GM18505 (cell line): ENCODE data around the gene PPP1R9A.

Experiments used
- ATAC-seq: cut with Tn5 transposase; IDR thresholded peaks from one replicate; pipeline ENCODE4 v1.9.1; 2021; ENCODE audit not compliant: unreplicated experiment
- POLR2A ChIP-seq: IDR thresholded peaks from 4 replicates; pipeline ENCODE4 v1.6.1; 2011; ENCODE audit warnings: borderline replicate concordance; ENCODE audit not compliant: insufficient read depth, insufficient read length; ENCODE audit errors: extremely low read depth

Gene PPP1R9A

DNA sequence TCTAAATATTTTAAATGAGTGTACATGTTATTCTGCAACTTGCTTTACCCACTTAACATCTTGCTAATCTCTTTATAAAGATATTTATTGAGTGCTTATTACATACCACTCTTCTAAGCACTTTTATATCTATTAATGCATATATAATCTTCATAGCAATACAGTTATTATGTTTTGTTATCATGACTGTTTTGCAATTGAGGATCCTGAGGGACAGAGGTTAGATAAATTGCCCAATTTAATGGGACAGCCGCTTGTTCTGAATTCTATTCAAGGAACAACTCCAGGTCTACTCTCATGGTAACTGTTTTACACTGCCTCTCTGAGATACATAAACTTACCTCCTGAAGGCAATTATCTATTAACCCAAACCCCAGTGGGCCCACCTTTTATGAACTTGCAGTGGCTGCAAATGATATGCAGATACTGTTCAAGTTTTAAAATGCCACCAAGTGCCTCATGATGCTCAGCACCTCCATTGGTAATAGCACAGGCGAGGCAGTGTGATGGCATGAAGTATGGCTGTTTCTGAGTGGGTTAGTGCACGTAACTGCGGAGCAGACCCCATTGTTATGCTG, 356.5 kb downstream of the PPP1R9A start:
- no peak for ATAC-seq
- no peak for TF ChIP-seq POLR2A

DNA sequence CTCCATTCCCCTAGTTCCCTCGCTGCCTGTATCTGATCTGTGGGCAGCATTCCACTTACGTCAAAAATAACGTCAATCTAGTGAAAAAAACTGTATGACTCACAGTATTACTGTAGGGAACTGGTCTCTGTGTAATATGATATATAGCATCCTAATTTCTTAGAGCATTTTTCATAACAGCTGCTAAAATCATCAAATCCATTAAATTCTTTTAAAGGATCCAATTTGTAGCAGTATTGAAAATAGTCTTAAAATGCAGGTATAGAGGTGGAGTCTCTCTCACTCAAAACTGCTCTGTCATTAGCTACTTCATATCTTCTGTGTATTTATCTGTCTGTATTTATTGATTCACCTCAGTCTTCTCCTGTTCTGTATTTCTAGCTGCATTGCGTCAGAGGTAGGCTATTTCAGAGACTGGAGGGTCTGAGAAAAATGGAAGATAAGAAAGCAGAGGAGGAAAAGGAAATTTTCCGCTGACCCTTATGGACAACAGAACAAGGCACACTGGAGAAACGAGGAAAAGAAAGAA, 357.0 kb downstream of the PPP1R9A start:
- ATAC-seq = no peak
- no peak for TF ChIP-seq POLR2A

DNA sequence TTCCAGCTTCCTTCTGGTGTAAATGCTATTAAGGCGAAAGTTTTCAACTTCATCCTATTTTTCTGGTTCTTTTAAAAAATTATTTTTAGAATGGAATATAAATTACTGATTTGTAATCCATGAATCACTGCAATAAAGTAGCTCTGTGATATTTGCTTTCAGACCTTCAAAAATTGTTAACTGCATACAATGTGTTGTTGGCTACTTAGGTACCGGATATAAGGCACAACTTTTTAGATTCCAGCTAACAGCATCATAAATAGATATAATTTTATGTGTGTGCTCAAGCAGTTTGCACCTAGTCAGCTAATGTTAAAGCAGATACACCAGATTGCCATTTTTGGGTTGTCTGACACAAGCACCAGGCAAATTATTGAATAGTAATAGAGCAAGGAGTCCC, 358.2 kb downstream of the PPP1R9A start:
- TF ChIP-seq POLR2A = no peak
- ATAC-seq = no peak

DNA sequence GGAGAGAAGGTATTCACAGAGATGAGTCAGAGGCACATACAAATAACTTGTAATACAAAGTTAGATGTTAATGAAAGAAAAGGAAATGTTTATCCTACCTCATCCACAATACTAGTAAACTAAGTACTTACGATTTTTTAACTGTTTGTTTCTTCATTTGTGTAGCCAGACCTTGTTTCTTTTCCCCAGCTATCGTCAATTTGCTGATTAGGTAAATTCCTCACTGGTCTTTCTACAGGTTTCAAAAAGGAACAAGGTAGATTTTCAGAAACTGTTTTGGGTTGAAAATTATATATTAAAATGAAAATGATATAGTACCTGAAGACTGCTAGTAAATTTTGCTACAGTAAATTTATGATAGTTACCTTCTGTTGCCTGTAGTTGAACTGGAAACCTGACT, 360.4 kb downstream of the PPP1R9A start:
- ATAC-seq = no peak

DNA sequence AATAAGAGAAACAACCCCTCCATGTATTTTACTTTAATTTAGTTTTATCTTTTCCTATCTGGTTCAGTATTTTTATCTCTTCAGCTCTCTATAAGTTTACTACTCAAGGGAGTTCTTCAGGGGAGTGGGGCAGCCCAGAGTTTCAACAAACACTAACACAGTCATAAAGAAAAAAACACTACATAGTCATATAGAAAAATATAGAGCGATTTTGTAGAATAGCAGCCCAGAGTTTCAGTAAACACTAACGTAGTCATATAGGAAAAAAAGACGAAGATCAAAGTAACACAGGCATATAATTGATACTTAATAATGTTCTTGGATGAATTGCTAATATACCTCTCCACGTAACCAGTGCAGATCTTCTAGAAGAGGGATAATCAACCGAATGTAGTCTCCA, 362.2 kb downstream of the PPP1R9A start:
- TF ChIP-seq POLR2A = no peak
- no peak for ATAC-seq

More for the DNA sequence above, 360.4 kb downstream of the PPP1R9A start:
- TF ChIP-seq POLR2A = no peak

DNA sequence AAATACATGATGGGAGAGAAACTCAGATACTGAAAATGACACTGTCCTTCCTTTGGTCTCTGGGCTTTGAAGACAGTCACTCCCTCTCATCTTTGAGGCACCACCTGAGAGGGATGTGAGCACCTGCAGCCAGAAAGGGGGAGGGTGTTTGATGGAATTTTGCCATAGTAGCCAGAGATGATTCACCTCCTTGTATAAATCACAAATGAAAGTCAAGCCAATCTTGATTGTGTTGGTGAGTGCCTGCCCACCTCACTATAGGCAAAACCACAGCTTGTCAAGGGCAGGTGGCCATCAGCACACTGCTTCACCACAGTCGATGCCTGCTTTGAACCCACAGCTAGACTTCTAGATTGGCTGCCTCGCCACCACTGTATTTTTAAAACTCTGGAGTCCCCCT, 368.7 kb downstream of the PPP1R9A start:
- no peak for TF ChIP-seq POLR2A
- ATAC-seq = no peak

DNA sequence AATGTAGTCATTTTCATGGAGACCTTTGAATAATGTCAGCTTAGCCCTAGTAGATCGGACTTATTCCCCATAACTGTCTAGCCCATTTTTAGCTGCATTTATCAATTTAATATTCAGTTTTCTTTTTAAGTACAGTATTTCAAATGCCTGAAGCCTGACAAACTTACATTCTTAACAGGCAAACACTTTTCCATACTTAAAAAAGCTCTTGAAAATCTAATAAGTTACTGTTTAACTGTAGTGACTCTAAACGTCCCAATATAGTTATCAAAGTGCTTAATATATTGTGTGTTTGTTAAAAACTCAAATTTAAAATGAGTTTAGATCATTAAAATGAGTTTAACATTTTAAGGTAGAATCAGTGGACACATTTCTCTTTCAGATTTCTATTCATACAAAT, 372.0 kb downstream of the PPP1R9A start:
- TF ChIP-seq POLR2A = no peak
- no peak for ATAC-seq

DNA sequence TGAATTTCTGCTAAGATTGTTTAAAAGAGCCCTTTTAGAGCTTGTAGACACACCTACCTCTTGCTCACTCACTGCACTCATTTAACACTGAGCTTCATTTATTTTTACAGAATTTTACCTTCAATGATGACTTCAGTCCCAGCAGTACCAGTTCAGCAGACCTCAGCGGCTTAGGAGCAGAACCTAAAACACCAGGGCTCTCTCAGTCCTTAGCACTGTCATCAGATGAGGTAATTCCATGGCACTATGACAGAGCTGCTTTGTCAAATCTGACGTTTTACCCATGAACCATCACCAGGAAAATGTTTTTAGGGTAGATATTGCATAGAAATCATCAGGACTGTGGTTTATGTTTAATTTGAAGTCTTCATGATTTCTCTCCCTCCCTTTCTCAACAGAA, 378.7 kb downstream of the PPP1R9A start:
- TF ChIP-seq POLR2A = no peak

DNA sequence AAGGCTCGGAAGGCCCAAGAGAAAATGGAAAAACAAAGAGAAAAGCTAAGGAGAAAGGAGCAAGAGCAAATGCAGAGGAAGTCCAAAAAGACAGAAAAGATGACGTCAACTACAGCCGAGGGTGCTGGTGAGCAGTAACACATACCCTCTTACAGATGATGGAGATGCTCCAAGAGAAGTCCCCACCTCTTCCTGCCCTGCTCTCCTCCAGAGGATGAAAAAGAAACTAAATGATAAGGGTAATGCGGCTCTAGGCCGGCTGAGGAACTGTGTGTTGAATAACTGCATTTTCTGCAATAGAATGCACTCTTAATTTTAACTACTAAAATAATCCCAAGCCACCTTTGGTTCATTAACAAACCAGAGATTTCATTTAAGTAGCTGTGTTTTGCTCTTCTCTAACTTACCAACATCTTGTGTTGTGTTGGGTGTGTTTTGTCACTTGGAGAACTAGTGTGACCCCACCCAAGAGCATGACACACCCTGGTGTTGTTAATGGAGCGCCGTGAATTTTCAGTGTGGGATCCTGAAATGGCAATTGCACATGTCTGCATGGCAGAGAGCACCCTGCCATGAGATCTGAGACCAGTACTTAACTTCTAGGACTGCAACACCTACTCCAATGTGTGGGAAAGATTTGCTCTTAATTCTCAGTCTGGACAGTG, 382.9 kb downstream of the PPP1R9A start:
- no peak for ATAC-seq
- no peak for TF ChIP-seq POLR2A

More for the DNA sequence above, 378.7 kb downstream of the PPP1R9A start:
- no peak for ATAC-seq

DNA sequence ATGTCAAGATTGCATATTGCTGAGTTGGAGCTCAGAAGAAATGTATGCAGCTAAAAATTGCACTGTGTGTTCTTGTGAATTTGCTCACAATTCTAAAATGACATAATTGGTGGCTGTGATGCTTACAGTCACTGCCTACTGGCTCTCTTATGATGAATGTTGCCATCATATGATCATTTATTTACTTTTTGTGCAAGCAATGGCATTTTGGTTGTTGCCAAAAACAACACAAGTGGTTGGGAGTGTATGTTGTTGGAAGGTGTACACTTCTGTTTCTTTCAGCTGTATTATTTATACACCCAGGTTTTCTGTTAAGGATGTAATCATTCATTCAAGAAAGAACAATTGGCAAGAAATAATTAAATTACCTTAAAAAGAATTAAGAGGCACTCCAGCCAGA, 388.0 kb downstream of the PPP1R9A start:
- TF ChIP-seq POLR2A = no peak
- no peak for ATAC-seq

DNA sequence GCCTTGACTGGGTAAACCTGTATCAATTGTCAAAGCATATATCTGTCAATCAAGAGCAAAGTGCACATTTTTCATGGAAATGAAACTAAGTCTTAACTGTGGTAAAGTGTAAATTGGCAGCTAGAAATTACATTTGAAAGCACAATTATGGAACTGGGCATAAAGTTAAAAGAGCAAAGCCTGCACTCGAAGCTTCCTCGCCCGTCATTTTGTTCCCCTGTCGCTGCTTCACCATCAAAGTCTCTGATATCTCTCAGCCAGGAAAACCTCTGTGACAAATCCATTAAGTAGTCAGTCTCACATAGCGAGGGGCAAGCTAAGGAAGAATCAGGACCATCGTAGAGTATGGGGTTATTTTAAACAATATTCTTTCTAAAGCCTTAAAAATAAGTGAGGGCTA, 389.1 kb downstream of the PPP1R9A start:
- no peak for ATAC-seq
- no peak for TF ChIP-seq POLR2A

DNA sequence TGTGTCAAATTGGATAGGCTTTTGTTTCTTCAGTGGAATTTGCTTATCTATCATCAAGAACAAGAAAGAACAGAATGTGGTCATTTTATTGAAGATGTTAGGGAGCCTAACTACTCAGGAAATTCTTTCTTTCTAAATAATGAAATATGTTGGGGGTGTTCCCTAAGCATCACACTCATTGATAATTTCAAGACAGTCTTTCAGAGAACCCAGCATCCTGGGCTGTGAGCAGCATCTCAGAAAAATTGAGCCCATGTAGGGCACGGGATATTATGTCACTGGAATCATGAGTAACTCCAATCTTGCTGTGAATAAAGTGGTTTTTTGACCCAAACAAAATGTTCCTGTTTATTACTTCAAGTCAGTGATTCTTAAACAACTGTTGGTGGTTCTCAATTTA, 389.6 kb downstream of the PPP1R9A start:
- no peak for ATAC-seq
- no peak for TF ChIP-seq POLR2A

DNA sequence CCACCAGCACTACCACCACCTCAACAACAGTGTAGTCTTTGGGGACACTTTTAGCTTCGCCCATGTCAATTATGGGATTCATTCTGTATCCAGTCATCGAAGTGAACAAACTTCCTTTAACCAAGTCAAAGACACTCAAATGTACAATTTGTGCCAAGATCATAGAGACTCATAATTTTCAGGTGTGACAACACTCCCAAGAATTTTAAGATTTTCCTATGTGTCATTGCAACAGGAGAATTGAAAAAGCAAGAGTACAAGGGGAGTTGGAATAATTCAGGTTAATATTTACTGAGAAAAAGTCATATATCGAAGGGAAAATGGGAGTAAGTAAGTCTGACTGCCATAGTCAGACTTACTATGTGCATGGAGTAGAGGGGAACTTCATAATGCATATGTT, 390.7 kb downstream of the PPP1R9A start:
- TF ChIP-seq POLR2A = no peak
- ATAC-seq = no peak

DNA sequence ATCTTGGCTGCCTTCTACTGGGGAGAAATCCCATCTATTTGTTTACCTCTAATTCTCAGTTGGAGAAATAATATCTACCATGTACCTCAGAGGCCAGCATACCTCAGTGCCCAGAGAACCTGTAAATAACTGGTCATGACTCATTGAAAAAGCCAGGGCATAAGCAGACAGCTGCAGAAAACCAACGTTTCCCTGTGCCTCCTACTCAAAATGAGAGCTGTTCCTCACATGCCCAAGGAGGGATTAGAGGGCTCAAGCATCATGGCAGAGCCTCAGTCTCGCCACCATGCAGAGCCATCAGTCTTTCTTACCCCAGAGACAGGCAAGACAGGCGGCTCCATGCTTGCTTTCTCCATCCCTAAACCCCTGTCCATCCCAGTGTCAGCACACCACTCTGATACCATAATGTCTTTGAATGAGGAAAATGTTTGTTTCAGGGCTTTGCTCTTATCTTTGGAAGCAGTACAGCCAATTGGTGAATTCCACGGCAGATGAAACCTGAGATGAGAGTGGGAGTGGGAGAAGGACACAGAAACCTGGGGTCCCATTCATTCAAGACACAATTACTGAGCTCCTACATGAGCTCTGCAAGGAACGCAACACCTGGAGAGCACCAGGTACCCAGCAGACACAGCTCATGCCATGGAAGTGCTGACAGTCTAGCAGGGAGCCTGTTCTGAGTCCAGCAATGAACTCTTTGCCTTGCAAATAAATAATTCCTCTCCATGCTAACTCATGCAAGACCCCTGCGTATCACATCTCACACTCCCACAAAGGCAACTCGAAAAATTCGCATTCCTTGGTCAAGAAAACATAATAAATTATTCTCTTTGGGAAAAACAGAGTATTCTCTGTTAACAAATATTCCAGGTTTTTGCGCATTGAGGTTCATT, 395.9 kb downstream of the PPP1R9A start:
- TF ChIP-seq POLR2A = no peak
- ATAC-seq = no peak

DNA sequence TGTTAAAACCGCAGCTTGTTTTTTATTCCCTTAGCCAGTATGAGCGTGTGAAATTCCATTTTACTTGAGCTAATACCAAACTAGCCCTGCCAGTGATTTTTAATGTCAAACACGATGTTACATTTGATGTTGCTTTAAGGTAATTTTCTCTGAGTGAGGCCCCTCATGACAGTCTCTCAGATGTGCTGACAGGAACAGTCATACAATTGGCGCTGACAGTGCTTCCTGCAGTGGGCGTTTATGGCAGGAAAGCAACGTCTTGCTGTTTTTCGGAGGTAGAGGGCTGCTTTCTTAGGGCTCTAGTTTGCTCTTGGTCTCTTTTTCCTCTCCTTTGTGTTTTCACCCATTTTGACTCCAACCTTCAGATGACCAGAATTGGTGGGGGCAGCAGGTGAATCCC, 397.6 kb downstream of the PPP1R9A start:
- no peak for ATAC-seq
- TF ChIP-seq POLR2A = no peak

DNA sequence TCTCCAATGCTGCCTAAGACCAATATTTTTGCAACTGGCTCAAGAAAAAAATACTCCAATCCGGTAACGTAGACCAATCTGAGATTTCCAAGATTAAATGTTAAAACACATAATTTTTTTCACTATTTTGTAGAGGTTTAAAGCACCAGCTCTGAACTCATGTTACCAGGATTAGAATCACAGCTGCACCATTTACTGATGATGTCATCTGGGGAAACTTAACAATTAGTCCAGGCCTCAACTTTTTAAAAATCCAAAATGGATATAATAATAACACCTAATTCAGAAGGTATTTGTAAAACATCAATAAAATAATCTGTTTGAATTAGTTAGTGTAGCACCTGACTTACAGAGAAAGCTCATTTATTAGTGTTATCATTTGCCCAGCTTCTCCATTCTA, 402.6 kb downstream of the PPP1R9A start:
- TF ChIP-seq POLR2A = no peak
- ATAC-seq = no peak
